B cell (primary cell): ENCODE data around the gene ZNF146. TPM values are rescaled to one million over a fixed set of nuclear protein-coding genes. Genes with fewer than 3 reads are reported as not detected.

Experiments
- ATAC-seq: fragments of 200-7000 bp; cut with Tn5 transposase; one replicate; pipeline ENCODE4 v1.10.0; 2021; ENCODE audit warnings: low read depth, mild to moderate bottlenecking, moderate number of reproducible peaks, moderate library complexity
- CTCF ChIA-PET: fragments of 350-600 bp; sonication (Branson Sonifier 250); formaldehyde crosslinking; loops from one replicate; lab custom pipeline; 2021; ENCODE audit warnings: antibody characterized with exemption, inconsistent platforms; lab: Charles Lee
- POLR2A ChIA-PET: fragments of 350-600 bp; sonication (Branson Sonifier 250); formaldehyde crosslinking; loops from one replicate; lab custom pipeline; 2021; ENCODE audit warnings: antibody characterized with exemption; lab: Charles Lee
- DNase-seq: peaks from one replicate; pipeline ENCODE4 v3.0.0; 2013
- H2AFZ ChIP-seq: 2 replicates; pipeline ENCODE4 v1.6.1; 2012; ENCODE audit warnings: mild to moderate bottlenecking, low read depth, low read length; ENCODE audit not compliant: insufficient read depth, poor library complexity, severe bottlenecking
- H3K27ac ChIP-seq, 2 donors: 1 replicate in 1 of 2; 2 replicates in 1 of 2; pipeline ENCODE4 v1.5.1; 2012 to 2013; ENCODE audit warnings: low read length in 2 of 2, mild to moderate bottlenecking in 2 of 2, moderate library complexity in 1 of 2
- H3K27me3 ChIP-seq, 4 experiments: fragments of 200-600 bp in 1 of 4; sonication (generic) in 1 of 4; replicated peaks in 1 of 4; 1 replicate in 2 of 4; 2 replicates in 2 of 4; pipeline versions ENCODE4 v1.6.1 to v1.7.0; 2013 to 2016; ENCODE audit warnings: low read length in 3 of 4, mild to moderate bottlenecking in 2 of 4, mixed read lengths in 1 of 4, moderate library complexity in 1 of 4; ENCODE audit not compliant: insufficient read depth in 4 of 4, control insufficient read depth in 3 of 4; ENCODE audit errors: control extremely low read depth in 1 of 4
- H3K36me3 ChIP-seq, 2 experiments: replicated peaks in 1 of 2; 1 replicate in 1 of 2; 2 replicates in 1 of 2; pipeline versions ENCODE4 v1.6.1 to v1.7.1; 2013; ENCODE audit warnings: low read length in 1 of 2; ENCODE audit not compliant: insufficient read depth in 2 of 2, control insufficient read depth in 1 of 2; ENCODE audit errors: control extremely low read depth in 1 of 2, extremely low read depth in 1 of 2
- H3K4me1 ChIP-seq, 2 donors: fragments of 200-600 bp in 1 of 2; sonication (generic) in 1 of 2; 1 replicate in 1 of 2; 2 replicates in 1 of 2; pipeline versions ENCODE4 v1.5.1 to v1.6.1; 2013 to 2017; ENCODE audit warnings: low read length in 2 of 2; ENCODE audit not compliant: control insufficient read depth in 2 of 2, insufficient read depth in 2 of 2
- H3K4me2 ChIP-seq: replicated peaks from 2 replicates; pipeline ENCODE3; 2012; ENCODE audit warnings: mild to moderate bottlenecking, low read depth, low read length; ENCODE audit not compliant: poor library complexity, severe bottlenecking
- H3K4me3 ChIP-seq, 5 experiments: fragments of 200-600 bp in 1 of 5; sonication (generic) in 1 of 5; 1 replicate in 3 of 5; 2 replicates in 2 of 5; pipeline versions ENCODE4 v1.5.1 to v1.7.0; 2011 to 2016; ENCODE audit warnings: low read length in 4 of 5, mild to moderate bottlenecking in 4 of 5, low read depth in 2 of 5, control low read depth in 1 of 5, moderate library complexity in 1 of 5; ENCODE audit not compliant: insufficient read depth in 1 of 5; ENCODE audit errors: control extremely low read depth in 1 of 5, extremely low read depth in 1 of 5
- H3K79me2 ChIP-seq: fragments of 200-600 bp; sonication (generic); one replicate; pipeline ENCODE4 v1.6.0; 2016; ENCODE audit warnings: low read length; ENCODE audit not compliant: control insufficient read depth, insufficient read depth
- H3K9ac ChIP-seq: fragments of 200-600 bp; sonication (generic); 2 replicates; pipeline ENCODE4 v1.6.1; 2017; ENCODE audit warnings: mild to moderate bottlenecking, low read length, moderate library complexity
- H3K9me3 ChIP-seq, 3 donors: one replicate each; pipeline versions ENCODE4 v1.6.1 to v1.7.1; 2013; ENCODE audit warnings: low read length in 2 of 3; ENCODE audit not compliant: control insufficient read depth in 2 of 3, insufficient read depth in 1 of 3; ENCODE audit errors: control extremely low read depth in 1 of 3
- H4K20me1 ChIP-seq: 2 replicates; pipeline ENCODE4 v1.6.0; 2012; ENCODE audit warnings: mild to moderate bottlenecking, low read length; ENCODE audit not compliant: insufficient read depth, control insufficient read depth, poor library complexity, severe bottlenecking
- H3K27ac Mint-ChIP-seq: one replicate; pipeline ENCODE4 v1.8.0; 2021; ENCODE audit warnings: mixed read lengths
- H3K27me3 Mint-ChIP-seq: one replicate; pipeline ENCODE4 v1.8.0; 2021; ENCODE audit warnings: mixed read lengths
- H3K4me1 Mint-ChIP-seq: one replicate; pipeline ENCODE4 v1.8.0; 2021; ENCODE audit warnings: mixed read lengths
- H3K4me3 Mint-ChIP-seq: one replicate; pipeline ENCODE4 v1.8.0; 2021; ENCODE audit warnings: mixed read lengths
- H3K9me3 Mint-ChIP-seq: one replicate; pipeline ENCODE4 v1.8.0; 2022; ENCODE audit warnings: mixed read lengths; ENCODE audit not compliant: insufficient read depth
- EZH2 ChIP-seq: IDR thresholded peaks from 2 replicates; pipeline ENCODE4 v1.6.1; 2012; ENCODE audit warnings: borderline replicate concordance, low read depth, mild to moderate bottlenecking, moderate library complexity, low read length; ENCODE audit not compliant: insufficient read depth, poor library complexity, severe bottlenecking
- WGBS: methylation state at CpG from one replicate; pipeline ENCODE4 v1.1.5; 2013; ENCODE audit warnings: missing lambda C conversion rate; ENCODE audit not compliant: insufficient coverage; 5-methylcytosine and 5-hydroxymethylcytosine counted together
- intact Hi-C: fragments of 100-400 bp; cut with micrococcal nuclease; formaldehyde crosslinking; loops from one replicate; pipeline ENCODE4 v1.10.0; 2022
- polyA plus RNA-seq: library from polyadenylated mRNA; depleted of rRNA; stranded (reverse); fragments of >200 nt; gene quantifications from 2 replicates; pipeline ENCODE4 v1.2.3, GENCODE V29; 2012
- total RNA-seq, 2 donors: library from RNA; stranded (reverse); fragments of 120-200 nt in 1 of 2; gene quantifications; 1 replicate in 1 of 2; 2 replicates in 1 of 2; pipeline versions ENCODE4 v1.2.3 to v1.2.4, GENCODE V29; 2013 to 2022
- TF ChIP-seq, protein P1 (sequence below): fragments of 200-600 bp; IDR thresholded peaks from one replicate; pipeline ENCODE4 v1.8.0; 2022; ENCODE audit warnings: antibody characterized with exemption, mild to moderate bottlenecking

Gene ZNF146
- total and polyA plus RNA-seq, 2 donors (not counting 1 experiment from before 2014, with no cell fraction given): 21.9 to 62.2 TPM

DNA sequence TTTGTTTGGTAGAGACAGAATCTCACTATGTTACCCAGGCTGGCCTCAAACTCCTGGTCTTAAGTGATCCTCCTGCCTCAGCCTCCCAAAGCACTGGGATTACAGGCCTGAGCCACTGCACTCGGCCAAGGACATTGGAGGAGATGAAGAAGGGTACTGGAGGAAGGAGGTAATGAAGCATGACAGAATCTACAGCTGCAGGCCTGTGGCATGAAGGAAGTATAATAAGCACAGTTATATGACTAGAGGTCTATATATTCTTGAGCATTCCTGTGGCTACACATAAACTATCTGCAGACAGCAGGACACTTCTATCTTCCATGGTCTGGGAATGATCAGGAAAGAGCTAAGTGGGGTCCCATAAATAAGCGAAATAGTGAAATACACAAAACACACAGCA, 18.7 kb upstream of the ZNF146 start:
- H3K9ac ChIP-seq: no peak overlapping the region
- WGBS: 75% methylated on average over 2 of the region's 2 CpGs
- no peak overlapping the region for H2AFZ ChIP-seq
- ChIA-PET CTCF (no interaction called here), POLR2A (no interaction called here)
- H3K9me3 Mint-ChIP-seq: no peaks in the 10 kb centered on the region
- TF ChIP-seq EZH2: no peak
- TF ChIP-seq, protein P1, sequence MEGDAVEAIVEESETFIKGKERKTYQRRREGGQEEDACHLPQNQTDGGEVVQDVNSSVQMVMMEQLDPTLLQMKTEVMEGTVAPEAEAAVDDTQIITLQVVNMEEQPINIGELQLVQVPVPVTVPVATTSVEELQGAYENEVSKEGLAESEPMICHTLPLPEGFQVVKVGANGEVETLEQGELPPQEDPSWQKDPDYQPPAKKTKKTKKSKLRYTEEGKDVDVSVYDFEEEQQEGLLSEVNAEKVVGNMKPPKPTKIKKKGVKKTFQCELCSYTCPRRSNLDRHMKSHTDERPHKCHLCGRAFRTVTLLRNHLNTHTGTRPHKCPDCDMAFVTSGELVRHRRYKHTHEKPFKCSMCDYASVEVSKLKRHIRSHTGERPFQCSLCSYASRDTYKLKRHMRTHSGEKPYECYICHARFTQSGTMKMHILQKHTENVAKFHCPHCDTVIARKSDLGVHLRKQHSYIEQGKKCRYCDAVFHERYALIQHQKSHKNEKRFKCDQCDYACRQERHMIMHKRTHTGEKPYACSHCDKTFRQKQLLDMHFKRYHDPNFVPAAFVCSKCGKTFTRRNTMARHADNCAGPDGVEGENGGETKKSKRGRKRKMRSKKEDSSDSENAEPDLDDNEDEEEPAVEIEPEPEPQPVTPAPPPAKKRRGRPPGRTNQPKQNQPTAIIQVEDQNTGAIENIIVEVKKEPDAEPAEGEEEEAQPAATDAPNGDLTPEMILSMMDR: no peak
- H3K4me2 ChIP-seq: no peak overlapping the region
- DNase-seq: no peak
- peaks cover 0 to 6% of the 10 kb centered on the region in 2 donors for H3K4me1 ChIP-seq
- H3K4me3 ChIP-seq: no peak overlapping the region
- no peaks in the 10 kb centered on the region for H3K9me3 ChIP-seq
- H3K27me3 Mint-ChIP-seq: no peaks in the 10 kb centered on the region
- no peaks in the 10 kb centered on the region for H3K79me2 ChIP-seq
- no peak overlapping the region for H3K27ac ChIP-seq
- no peak overlapping the region for H3K27ac Mint-ChIP-seq
- H4K20me1 ChIP-seq: no peaks in the 10 kb centered on the region
- H3K4me3 Mint-ChIP-seq: no peak overlapping the region
- intact Hi-C loops: no loop called here
- peaks cover 4% of the 10 kb centered on the region for H3K4me1 Mint-ChIP-seq
- H3K27me3 ChIP-seq: no peaks in the 10 kb centered on the region
- ATAC-seq: no peak
- H3K36me3 ChIP-seq: peaks cover 0 to 9% of the 10 kb centered on the region in 2 experiments

DNA sequence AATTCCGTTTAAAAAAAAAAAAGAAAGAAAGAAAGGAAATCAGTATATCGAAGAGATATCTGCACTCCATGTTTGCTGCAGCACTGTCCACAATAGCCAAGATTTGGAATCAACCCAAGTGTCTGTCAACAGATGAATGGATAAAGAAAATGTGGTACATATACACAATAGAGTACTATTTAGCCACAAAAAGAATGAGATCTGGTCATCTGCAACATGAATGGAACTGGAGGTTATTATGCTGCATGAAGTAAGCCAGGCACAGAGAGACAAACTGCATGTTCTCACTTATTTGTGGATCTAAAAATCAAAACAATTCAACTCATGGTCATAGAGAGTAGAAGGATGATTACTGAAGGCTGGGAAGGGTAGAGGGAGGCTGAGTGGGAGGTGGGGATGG, 16.8 kb upstream of the ZNF146 start:
- ChIA-PET POLR2A (no interaction called here), CTCF (no interaction called here)
- Histone ChIP-seq H3K79me2 (peaks cover 6% of the 10 kb centered on the region), H4K20me1 (no peaks in the 10 kb centered on the region), H3K27ac (no peak overlapping the region), H3K9me3 (no peaks in the 10 kb centered on the region), H3K4me2 (no peak overlapping the region), H3K4me3 (no peak overlapping the region), H3K9ac (no peak overlapping the region), H2AFZ (no peak overlapping the region), H3K27me3 (no peaks in the 10 kb centered on the region), H3K4me1 (peaks cover 0 to 6% of the 10 kb centered on the region in 2 donors), H3K36me3 (peaks cover 0 to 9% of the 10 kb centered on the region in 2 experiments)
- H3K4me3 Mint-ChIP-seq: no peak overlapping the region
- no peak for TF ChIP-seq EZH2
- TF ChIP-seq, protein P1: no peak
- H3K4me1 Mint-ChIP-seq: peaks cover 4% of the 10 kb centered on the region
- no peaks in the 10 kb centered on the region for H3K9me3 Mint-ChIP-seq
- intact Hi-C loops: no loop called here
- no peak overlapping the region for H3K27ac Mint-ChIP-seq
- ATAC-seq (no peak), DNase-seq (no peak)
- WGBS: 93% methylated on average over 2 of the region's 2 CpGs
- no peaks in the 10 kb centered on the region for H3K27me3 Mint-ChIP-seq
